Measurements from ENCODE around the gene SYAP1.
A peak's percentile ranks its signal among the peaks of the same experiment; 100 is the strongest.
"Not testable (repeated sequence)": the region's sequence is repeated elsewhere in the genome, so short reads cannot be mapped to it uniquely, and the experiment has no call there.

The SYAP1 gene

DNA sequence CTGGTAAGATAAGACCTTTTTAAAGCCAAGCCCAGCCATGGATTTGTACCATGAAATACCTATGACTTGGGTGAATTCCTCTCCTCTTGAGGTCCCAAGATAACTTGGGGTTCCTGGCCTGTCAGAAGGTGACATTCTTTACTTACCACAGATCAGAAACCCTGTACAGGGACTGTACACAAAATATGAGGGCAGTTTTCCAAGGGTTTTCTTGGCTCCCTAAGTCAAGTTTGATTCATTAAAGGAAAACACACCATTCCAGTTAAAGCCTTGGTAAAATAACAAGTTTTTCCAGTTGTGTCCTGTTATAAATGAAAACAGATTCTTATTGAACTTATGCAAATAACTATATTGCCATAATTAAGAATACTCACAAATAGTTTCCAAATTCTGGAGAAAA is 8.2 kb downstream of the SYAP1 start:
- FAIRE-seq (no peak), DNase-seq (ENCODE audit: insufficient read length) (no peak)
- no peak for TF ChIP-seq TAF1 (IDR thresholded peaks at IDR 0.05; ENCODE audit: borderline replicate concordance, low read depth, low read length)
- TF ChIP-seq POLR2A (IDR thresholded peaks at IDR 0.05; ENCODE audit: low read depth, low read length): no peak
- no peak for TF ChIP-seq POLR2AphosphoS5 (IDR thresholded peaks at IDR 0.05; ENCODE audit: low read depth, low read length)

DNA sequence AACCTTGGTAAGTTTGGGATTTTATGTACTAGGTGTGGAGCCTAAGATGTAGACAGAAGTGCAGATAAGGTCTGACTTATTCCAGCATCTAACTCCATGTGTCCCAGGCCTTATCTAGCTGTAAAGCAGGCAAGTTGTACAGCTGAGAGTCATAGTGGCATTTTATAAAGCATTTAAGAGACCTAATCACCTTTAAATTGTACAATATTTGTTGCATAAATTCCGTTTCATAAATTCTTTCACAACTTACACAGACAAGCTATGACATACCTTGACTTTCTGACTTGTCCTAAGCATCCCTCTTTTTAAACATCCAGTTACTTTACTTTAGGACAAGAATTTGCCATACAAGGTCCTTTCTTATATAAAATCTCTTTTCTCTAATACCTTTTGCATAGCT is 11.0 kb downstream of the SYAP1 start:
- FAIRE-seq (peak; percentile 75), DNase-seq (ENCODE audit: insufficient read length) (no peak)
- TF ChIP-seq POLR2AphosphoS5 (IDR thresholded peaks at IDR 0.05; ENCODE audit: low read depth, low read length): no peak
- no peak for TF ChIP-seq TAF1 (IDR thresholded peaks at IDR 0.05; ENCODE audit: borderline replicate concordance, low read depth, low read length)
- no peak for TF ChIP-seq POLR2A (IDR thresholded peaks at IDR 0.05; ENCODE audit: low read depth, low read length)

DNA sequence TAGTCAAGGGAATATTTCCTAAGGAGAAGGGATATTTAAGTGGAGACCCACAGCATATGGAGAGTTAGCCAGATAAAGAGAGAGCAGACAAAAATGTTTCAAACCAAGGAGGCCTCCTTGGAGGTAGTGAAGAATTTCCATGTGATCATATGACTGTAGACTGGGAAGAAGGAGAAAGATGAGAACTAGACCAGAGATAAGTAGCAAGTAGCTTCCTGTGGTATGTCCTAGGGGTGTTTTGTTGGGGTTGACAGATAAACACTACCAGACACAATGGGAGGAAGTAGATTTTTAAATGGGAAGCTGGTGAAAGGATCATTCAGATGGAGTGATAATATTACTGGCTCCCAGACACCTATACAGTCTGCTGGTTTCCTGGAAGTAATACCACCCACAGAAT is 13.6 kb downstream of the SYAP1 start:
- FAIRE-seq: no peak
- TF ChIP-seq POLR2A (IDR thresholded peaks at IDR 0.05; ENCODE audit: low read depth, low read length) (no peak), POLR2AphosphoS5 (IDR thresholded peaks at IDR 0.05; ENCODE audit: low read depth, low read length) (no peak), TAF1 (IDR thresholded peaks at IDR 0.05; ENCODE audit: borderline replicate concordance, low read depth, low read length) (no peak)
- no peak for DNase-seq (ENCODE audit: insufficient read length)

DNA sequence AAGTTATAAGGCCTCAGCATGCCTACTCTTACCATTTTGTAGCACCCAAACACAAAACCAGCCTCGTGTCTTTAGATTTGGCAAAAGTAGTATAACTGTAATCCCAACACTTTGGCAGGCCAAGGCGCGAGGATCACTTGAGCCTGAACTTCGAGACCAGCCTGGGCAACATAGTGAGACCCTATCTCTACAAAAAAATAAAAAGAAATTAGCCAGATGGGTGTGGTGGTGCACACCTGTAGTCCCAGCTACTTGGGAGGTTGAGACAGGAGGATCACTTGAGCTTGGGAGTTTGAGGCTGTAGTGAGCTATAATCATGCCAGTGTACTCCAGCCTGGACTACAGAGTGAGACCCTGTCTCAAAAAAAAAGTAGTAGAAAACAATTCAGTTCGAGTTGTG is 17.6 kb downstream of the SYAP1 start:
- TF ChIP-seq POLR2A (IDR thresholded peaks at IDR 0.05; ENCODE audit: low read depth, low read length) (no peak), TAF1 (IDR thresholded peaks at IDR 0.05; ENCODE audit: borderline replicate concordance, low read depth, low read length) (no peak), POLR2AphosphoS5 (IDR thresholded peaks at IDR 0.05; ENCODE audit: low read depth, low read length) (no peak)
- no peak for DNase-seq (ENCODE audit: insufficient read length)
- FAIRE-seq: no peak

DNA sequence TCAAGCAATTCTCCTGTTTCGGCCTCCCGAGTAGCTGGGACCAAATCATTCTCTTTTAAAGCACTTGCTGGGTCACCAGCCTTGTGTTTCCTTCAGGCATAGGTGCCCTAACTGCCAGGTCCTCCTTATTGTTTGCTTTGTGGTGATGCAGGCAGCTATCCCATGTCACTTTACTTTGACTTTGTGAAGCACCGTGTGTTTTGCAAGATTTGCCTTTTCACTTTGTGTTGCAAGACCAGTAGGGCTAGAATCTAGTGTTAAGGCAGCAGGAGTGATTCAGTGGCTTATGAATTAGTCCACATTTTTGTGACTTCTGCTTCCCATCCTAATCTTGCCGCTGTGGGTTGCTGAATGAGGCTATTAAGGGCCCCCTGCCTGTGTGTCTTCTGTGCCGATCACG is 20.2 kb downstream of the SYAP1 start:
- no peak for TF ChIP-seq TAF1 (IDR thresholded peaks at IDR 0.05; ENCODE audit: borderline replicate concordance, low read depth, low read length)
- no peak for TF ChIP-seq POLR2A (IDR thresholded peaks at IDR 0.05; ENCODE audit: low read depth, low read length)
- TF ChIP-seq POLR2AphosphoS5 (IDR thresholded peaks at IDR 0.05; ENCODE audit: low read depth, low read length): no peak
- DNase-seq (ENCODE audit: insufficient read length): no peak
- peak; percentile 58 for FAIRE-seq

DNA sequence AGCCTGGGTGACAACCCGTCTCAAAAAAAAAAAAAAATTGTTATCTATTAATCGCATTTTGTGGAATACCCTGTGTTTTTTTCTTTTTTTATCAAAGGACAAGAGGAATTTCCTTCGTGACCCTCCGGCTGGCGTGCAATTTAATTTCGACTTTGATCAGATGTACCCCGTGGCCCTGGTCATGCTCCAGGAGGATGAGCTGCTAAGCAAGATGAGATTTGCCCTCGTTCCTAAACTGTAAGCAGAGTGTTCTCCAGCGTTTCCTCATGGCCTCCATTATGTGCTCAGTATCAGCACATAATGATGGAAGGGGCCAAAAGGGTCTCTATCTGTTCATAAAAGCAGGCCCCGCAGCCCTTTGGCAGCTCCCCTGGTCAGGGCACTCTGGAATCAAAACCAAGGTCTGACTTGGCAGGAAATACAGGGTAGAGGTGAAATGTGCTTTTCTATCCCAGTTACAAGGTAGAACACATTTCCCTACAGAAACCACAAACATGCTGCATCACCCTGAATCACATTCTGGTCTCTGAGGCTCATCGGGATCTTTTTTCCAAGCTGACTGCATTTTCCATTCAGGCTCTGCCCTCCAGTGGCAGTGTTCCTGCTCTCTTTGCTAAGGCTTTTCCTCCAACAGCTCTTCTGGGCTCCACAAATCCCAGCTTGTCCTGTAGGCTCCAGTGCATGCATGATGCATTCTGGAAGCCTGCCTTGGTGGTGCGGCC is 24.4 kb downstream of the SYAP1 start:
- TF ChIP-seq TAF1 (IDR thresholded peaks at IDR 0.05; ENCODE audit: borderline replicate concordance, low read depth, low read length) (no peak), POLR2AphosphoS5 (IDR thresholded peaks at IDR 0.05; ENCODE audit: low read depth, low read length) (no peak), POLR2A (IDR thresholded peaks at IDR 0.05; ENCODE audit: low read depth, low read length) (no peak)
- no peak for DNase-seq (ENCODE audit: insufficient read length)
- no peak for FAIRE-seq

DNA sequence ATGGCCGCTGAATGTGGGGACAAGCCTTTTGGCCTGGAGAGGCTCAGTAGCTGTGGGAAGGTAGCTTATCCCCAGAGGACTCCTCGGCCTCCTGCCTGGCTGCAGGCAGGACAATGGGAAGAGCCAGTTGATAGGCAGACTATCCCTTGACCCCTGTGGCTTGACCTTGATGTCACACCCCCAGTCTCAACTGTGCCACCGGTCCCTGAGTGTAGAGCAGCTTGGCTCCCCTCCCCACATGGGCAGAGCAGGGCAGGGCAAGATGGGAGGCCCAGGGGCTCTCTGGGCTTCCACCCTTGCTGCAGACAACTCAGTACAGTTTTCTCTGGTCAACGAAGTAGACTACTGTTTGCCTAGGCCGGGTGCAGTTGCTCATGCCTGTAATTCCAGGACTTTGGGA is 25.7 kb downstream of the SYAP1 start:
- TF ChIP-seq TAF1 (IDR thresholded peaks at IDR 0.05; ENCODE audit: borderline replicate concordance, low read depth, low read length): no peak
- no peak for TF ChIP-seq POLR2AphosphoS5 (IDR thresholded peaks at IDR 0.05; ENCODE audit: low read depth, low read length)
- TF ChIP-seq POLR2A (IDR thresholded peaks at IDR 0.05; ENCODE audit: low read depth, low read length): no peak
- FAIRE-seq (no peak), DNase-seq (ENCODE audit: insufficient read length) (no peak)

DNA sequence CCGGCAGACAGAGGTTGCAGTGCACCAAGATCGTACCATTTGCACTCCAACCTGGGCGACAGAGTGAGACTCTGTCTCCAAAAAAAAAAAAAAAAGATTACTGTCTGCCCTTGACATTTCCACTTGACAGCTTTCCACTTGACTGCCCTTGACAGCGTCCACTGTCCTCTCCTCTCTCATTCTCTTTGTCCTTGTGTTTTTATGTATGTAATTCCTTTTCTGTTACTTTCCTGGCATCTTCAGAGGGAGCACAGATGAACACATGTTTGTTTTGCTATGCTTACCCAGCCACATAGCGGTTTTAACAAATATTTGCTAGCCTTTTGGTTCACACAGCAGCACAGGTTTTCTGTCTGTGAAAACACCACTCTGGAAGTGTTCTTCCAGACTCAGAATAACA is 26.2 kb downstream of the SYAP1 start:
- TF ChIP-seq POLR2AphosphoS5 (IDR thresholded peaks at IDR 0.05; ENCODE audit: low read depth, low read length) (no peak), TAF1 (IDR thresholded peaks at IDR 0.05; ENCODE audit: borderline replicate concordance, low read depth, low read length) (no peak), POLR2A (IDR thresholded peaks at IDR 0.05; ENCODE audit: low read depth, low read length) (no peak)
- DNase-seq (ENCODE audit: insufficient read length): no peak
- FAIRE-seq: no peak

DNA sequence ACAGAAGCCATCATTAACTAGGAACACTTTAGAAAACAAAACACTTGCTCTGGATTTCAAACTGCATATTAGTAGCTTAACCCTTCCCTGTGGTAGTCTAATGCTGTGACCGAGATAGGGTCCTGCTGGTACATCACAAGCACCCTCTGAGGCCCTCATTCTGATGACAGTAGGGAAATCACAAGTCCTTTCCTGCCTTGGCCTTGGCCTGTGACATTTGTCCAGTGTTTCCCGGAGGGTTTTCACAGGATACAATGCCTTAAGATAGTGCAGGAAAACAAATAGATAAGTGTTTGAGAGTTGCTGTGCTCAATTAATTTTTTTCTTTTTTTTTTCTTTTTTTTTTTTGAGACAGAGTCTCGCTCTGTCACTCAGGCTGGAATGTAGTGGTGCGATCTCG is 29.0 kb downstream of the SYAP1 start:
- FAIRE-seq (no peak), DNase-seq (ENCODE audit: insufficient read length) (no peak)
- no peak for TF ChIP-seq POLR2A (IDR thresholded peaks at IDR 0.05; ENCODE audit: low read depth, low read length)
- no peak for TF ChIP-seq TAF1 (IDR thresholded peaks at IDR 0.05; ENCODE audit: borderline replicate concordance, low read depth, low read length)
- TF ChIP-seq POLR2AphosphoS5 (IDR thresholded peaks at IDR 0.05; ENCODE audit: low read depth, low read length): no peak

DNA sequence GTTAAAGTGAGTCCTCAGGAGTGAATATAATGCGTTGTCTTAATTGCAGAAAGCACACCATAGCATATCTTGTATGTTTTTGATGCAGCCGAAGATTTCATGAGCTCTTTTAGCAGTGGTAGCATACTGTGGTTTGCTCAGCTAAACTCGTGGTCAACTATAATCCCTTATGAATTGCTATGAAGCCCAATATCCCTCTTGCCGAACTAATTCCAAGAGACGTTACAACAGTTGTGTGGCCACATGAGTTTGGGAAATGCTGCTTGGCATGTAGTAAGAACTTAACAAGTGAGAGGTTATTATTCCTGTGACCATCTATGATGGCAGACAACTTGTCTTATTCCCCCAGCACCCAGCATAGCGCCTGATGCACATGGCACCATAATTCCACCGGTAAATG is 30.7 kb downstream of the SYAP1 start:
- FAIRE-seq: no peak
- TF ChIP-seq POLR2AphosphoS5 (IDR thresholded peaks at IDR 0.05; ENCODE audit: low read depth, low read length): no peak
- no peak for TF ChIP-seq POLR2A (IDR thresholded peaks at IDR 0.05; ENCODE audit: low read depth, low read length)
- no peak for TF ChIP-seq TAF1 (IDR thresholded peaks at IDR 0.05; ENCODE audit: borderline replicate concordance, low read depth, low read length)
- DNase-seq (ENCODE audit: insufficient read length): no peak

DNA sequence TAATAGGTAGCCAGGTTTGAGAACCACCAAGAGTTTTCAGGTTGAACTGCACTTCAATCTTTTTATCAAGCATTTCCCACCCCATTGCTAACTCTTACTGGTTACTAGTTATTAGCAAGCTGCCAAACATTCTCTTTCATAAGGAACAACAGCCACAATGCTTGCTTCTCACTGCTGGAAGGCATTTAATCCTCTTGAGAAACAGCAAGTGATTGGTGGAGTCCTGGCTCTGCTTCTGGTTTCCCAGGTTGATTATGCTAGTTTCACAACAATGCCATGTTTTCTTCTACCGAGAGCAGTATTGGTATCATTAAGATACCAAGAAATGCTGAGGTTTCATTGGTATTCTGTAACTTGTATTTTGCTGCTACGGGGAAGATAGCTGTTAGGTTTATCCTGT is 34.6 kb downstream of the SYAP1 start:
- no peak for TF ChIP-seq POLR2AphosphoS5 (IDR thresholded peaks at IDR 0.05; ENCODE audit: low read depth, low read length)
- no peak for TF ChIP-seq TAF1 (IDR thresholded peaks at IDR 0.05; ENCODE audit: borderline replicate concordance, low read depth, low read length)
- no peak for TF ChIP-seq POLR2A (IDR thresholded peaks at IDR 0.05; ENCODE audit: low read depth, low read length)
- no peak for FAIRE-seq

DNA sequence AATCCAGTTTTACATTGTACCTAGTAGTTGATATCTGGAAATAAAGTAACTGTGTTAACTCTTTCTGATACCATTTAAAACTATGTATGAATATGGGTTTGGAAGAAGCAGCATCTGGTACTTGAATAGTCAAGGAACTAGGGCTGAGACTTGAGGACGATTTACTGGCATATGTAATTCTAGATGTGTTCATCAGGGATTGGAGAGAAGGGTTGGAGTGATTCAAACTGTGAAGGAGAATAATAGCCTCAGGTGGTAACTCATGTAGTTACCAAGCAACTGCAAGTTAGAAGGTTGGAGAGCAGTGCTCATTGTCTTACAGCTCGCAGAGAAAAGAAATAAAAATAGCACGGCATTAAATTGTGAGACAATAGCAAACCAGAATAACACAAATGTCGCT is 37.3 kb downstream of the SYAP1 start:
- no peak for FAIRE-seq
- DNase-seq (ENCODE audit: insufficient read length): no peak
- TF ChIP-seq TAF1 (IDR thresholded peaks at IDR 0.05; ENCODE audit: borderline replicate concordance, low read depth, low read length) (no peak), POLR2A (IDR thresholded peaks at IDR 0.05; ENCODE audit: low read depth, low read length) (no peak), POLR2AphosphoS5 (IDR thresholded peaks at IDR 0.05; ENCODE audit: low read depth, low read length) (no peak)

More for the DNA sequence above, 34.6 kb downstream of the SYAP1 start:
- no peak for DNase-seq (ENCODE audit: insufficient read length)

DNA sequence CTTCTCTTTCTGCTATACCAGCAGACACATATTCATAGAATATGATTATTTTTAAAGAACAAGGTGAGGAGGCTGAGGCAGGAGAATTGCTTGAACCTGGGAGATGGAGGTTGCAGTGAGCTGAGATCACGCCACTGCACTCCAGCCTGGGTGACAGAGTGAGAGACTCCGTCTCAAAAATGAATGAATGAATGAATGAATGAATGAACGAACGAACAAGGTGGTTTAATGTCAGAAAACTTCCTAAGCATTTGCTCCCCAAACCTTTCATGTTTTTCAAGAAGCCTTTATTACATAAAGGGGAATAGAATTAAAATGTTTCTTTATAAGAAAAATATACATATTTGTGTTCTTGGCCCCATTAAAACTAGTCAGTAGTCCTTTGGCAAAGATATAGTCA is 42.1 kb downstream of the SYAP1 start:
- not testable (repeated sequence) for DNase-seq (ENCODE audit: insufficient read length); FAIRE-seq
